Measurements from ENCODE around the gene TRIM52. TPM values are rescaled to one million over a fixed set of nuclear protein-coding genes. Genes with fewer than 3 reads are reported as not detected.
"Not testable (repeated sequence)": the region's sequence is repeated elsewhere in the genome, so short reads cannot be mapped to it uniquely, and the experiment has no call there.

The TRIM52 gene
- total RNA-seq, 1 donor from 2014 or later = 16.8 TPM

- intact Hi-C loops (cut with micrococcal nuclease) = loop anchor here (10.0 kb wide), 1 partner anchor 403 kb away; the partner anchor contains the start of gene ZFP62
- H3K4me3 Mint-ChIP-seq = not testable (repeated sequence)
Measured at GRCh38 chr5:181267291-181267904, 6.5 kb upstream of the TRIM52 start.

GRCh38 chr5:181265092-181265671, 4.2 kb upstream of the TRIM52 start:
- H3K36me3 Mint-ChIP-seq (ENCODE audit: low read depth) = peaks cover 16% of the 10 kb centered on the region
- DNase-seq = no peak

More at GRCh38 chr5:181267291-181267904, 6.5 kb upstream of the TRIM52 start:
- not testable (repeated sequence) for H3K27ac Mint-ChIP-seq, H3K9me3 Mint-ChIP-seq, H3K4me1 Mint-ChIP-seq, H3K27me3 Mint-ChIP-seq, DNase-seq
- peaks cover 12% of the 10 kb centered on the region for H3K36me3 Mint-ChIP-seq (ENCODE audit: low read depth)

GRCh38 chr5:181263633-181264032, 2.7 kb upstream of the TRIM52 start:
- no peak overlapping the region for H3K4me3 Mint-ChIP-seq
- H3K27me3 Mint-ChIP-seq = no peaks in the 10 kb centered on the region
- H3K9me3 Mint-ChIP-seq = no peaks in the 10 kb centered on the region
- H3K4me1 Mint-ChIP-seq = peaks cover 17% of the 10 kb centered on the region
- peak overlapping the region; percentile 75 for H3K27ac Mint-ChIP-seq
- DNase-seq = no peak
- peaks cover 23% of the 10 kb centered on the region for H3K36me3 Mint-ChIP-seq (ENCODE audit: low read depth)
- intact Hi-C loops (cut with micrococcal nuclease) = loop anchor here (10.0 kb wide), 1 partner anchor 399 kb away; the partner anchor contains the start of gene ZFP62

More at GRCh38 chr5:181265092-181265671, 4.2 kb upstream of the TRIM52 start:
- intact Hi-C loops (cut with micrococcal nuclease) = loop anchor here (10.0 kb wide), 1 partner anchor 400 kb away; the partner anchor contains the start of gene ZFP62
- Mint-ChIP-seq H3K9me3 (no peaks in the 10 kb centered on the region), H3K4me3 (no peak overlapping the region), H3K4me1 (peaks cover 4% of the 10 kb centered on the region), H3K27ac (no peak overlapping the region), H3K27me3 (no peaks in the 10 kb centered on the region)

GRCh38 chr5:181261320-181262049, 542 bp upstream of the TRIM52 start:
- intact Hi-C loops (cut with micrococcal nuclease) = loop anchor here (1.0 to 10.0 kb wide), 6 partner anchors 15 to 397 kb away; partner anchors contain the start of genes TRIM41 and ZFP62

GRCh38 chr5:181259974-181260719, 796 bp downstream of the TRIM52 start:
- Mint-ChIP-seq H3K27me3 (no peaks in the 10 kb centered on the region), H3K27ac (peak overlapping the region; percentile 88), H3K4me1 (peaks cover 41% of the 10 kb centered on the region), H3K36me3 (ENCODE audit: low read depth) (peaks cover 47% of the 10 kb centered on the region), H3K9me3 (no peaks in the 10 kb centered on the region), H3K4me3 (peak overlapping the region; percentile 97)
- intact Hi-C loops (cut with micrococcal nuclease) = loop anchor here (2.0 to 10.0 kb wide), 2 partner anchors 99 to 395 kb away; partner anchors contain the start of gene ZFP62
- DNase-seq = no peak

More at GRCh38 chr5:181261320-181262049, 542 bp upstream of the TRIM52 start:
- Mint-ChIP-seq H3K27ac (peak overlapping the region; percentile 97), H3K36me3 (ENCODE audit: low read depth) (peaks cover 36% of the 10 kb centered on the region), H3K4me1 (peaks cover 30% of the 10 kb centered on the region), H3K4me3 (peak overlapping the region; percentile 97), H3K9me3 (no peaks in the 10 kb centered on the region), H3K27me3 (no peaks in the 10 kb centered on the region)
- DNase-seq = peak; percentile 93

GRCh38 chr5:181259283-181259682, 1.7 kb downstream of the TRIM52 start:
- H3K4me1 Mint-ChIP-seq = peaks cover 47% of the 10 kb centered on the region
- H3K9me3 Mint-ChIP-seq = no peaks in the 10 kb centered on the region
- no peak overlapping the region for H3K27ac Mint-ChIP-seq
- peaks cover 50% of the 10 kb centered on the region for H3K36me3 Mint-ChIP-seq (ENCODE audit: low read depth)
- no peaks in the 10 kb centered on the region for H3K27me3 Mint-ChIP-seq
- no peak for DNase-seq
- intact Hi-C loops (cut with micrococcal nuclease) = no loop called here
- H3K4me3 Mint-ChIP-seq = peak overlapping the region; percentile 97

GRCh38 chr5:181258576-181258975, 2.4 kb downstream of the TRIM52 start:
- H3K4me1 Mint-ChIP-seq = peaks cover 50% of the 10 kb centered on the region
- H3K4me3 Mint-ChIP-seq = peak overlapping the region; percentile 97
- intact Hi-C loops (cut with micrococcal nuclease) = no loop called here
- H3K27me3 Mint-ChIP-seq = no peaks in the 10 kb centered on the region
- DNase-seq = no peak
- peaks cover 47% of the 10 kb centered on the region for H3K36me3 Mint-ChIP-seq (ENCODE audit: low read depth)
- no peaks in the 10 kb centered on the region for H3K9me3 Mint-ChIP-seq
- no peak overlapping the region for H3K27ac Mint-ChIP-seq

GRCh38 chr5:181255836-181256578, 4.9 kb downstream of the TRIM52 start:
- Mint-ChIP-seq H3K36me3 (ENCODE audit: low read depth) (peaks cover 53% of the 10 kb centered on the region), H3K27ac (no peak overlapping the region)

GRCh38 chr5:181255276-181255675, 5.7 kb downstream of the TRIM52 start:
- H3K36me3 Mint-ChIP-seq (ENCODE audit: low read depth) = peaks cover 55% of the 10 kb centered on the region
- H3K9me3 Mint-ChIP-seq = no peaks in the 10 kb centered on the region
- no peaks in the 10 kb centered on the region for H3K27me3 Mint-ChIP-seq
- no peak overlapping the region for H3K4me3 Mint-ChIP-seq
- no peak overlapping the region for H3K27ac Mint-ChIP-seq
- no peak for DNase-seq
- intact Hi-C loops (cut with micrococcal nuclease) = no loop called here
- H3K4me1 Mint-ChIP-seq = peaks cover 62% of the 10 kb centered on the region

More at GRCh38 chr5:181255836-181256578, 4.9 kb downstream of the TRIM52 start:
- Mint-ChIP-seq H3K27me3 (no peaks in the 10 kb centered on the region), H3K4me1 (peaks cover 61% of the 10 kb centered on the region), H3K4me3 (peak overlapping the region; percentile 21), H3K9me3 (no peaks in the 10 kb centered on the region)
- no peak for DNase-seq
- intact Hi-C loops (cut with micrococcal nuclease) = no loop called here

GRCh38 chr5:181248277-181248676, 12.7 kb downstream of the TRIM52 start:
- intact Hi-C loops (cut with micrococcal nuclease) = no loop called here
- H3K27ac Mint-ChIP-seq = peak overlapping the region; percentile 89
- peaks cover 35% of the 10 kb centered on the region for H3K36me3 Mint-ChIP-seq (ENCODE audit: low read depth)
- H3K4me3 Mint-ChIP-seq = peak overlapping the region; percentile 98
- no peaks in the 10 kb centered on the region for H3K9me3 Mint-ChIP-seq
- DNase-seq = no peak
- no peaks in the 10 kb centered on the region for H3K27me3 Mint-ChIP-seq
- H3K4me1 Mint-ChIP-seq = peaks cover 55% of the 10 kb centered on the region

- Mint-ChIP-seq H3K4me1 (peaks cover 56% of the 10 kb centered on the region), H3K27me3 (no peaks in the 10 kb centered on the region), H3K27ac (peak overlapping the region; percentile 99), H3K4me3 (peak overlapping the region; percentile 98), H3K36me3 (ENCODE audit: low read depth) (peaks cover 49% of the 10 kb centered on the region), H3K9me3 (no peaks in the 10 kb centered on the region)
- intact Hi-C loops (cut with micrococcal nuclease) = loop anchor here (1.0 to 2.0 kb wide), 3 partner anchors 15 to 436 kb away; partner anchors contain the start of gene TRIM52
- peak; percentile 94 for DNase-seq
Measured at GRCh38 chr5:181246276-181247049, 14.5 kb downstream of the TRIM52 start.
